Measurements from ENCODE around the gene E2F4.

DNA sequence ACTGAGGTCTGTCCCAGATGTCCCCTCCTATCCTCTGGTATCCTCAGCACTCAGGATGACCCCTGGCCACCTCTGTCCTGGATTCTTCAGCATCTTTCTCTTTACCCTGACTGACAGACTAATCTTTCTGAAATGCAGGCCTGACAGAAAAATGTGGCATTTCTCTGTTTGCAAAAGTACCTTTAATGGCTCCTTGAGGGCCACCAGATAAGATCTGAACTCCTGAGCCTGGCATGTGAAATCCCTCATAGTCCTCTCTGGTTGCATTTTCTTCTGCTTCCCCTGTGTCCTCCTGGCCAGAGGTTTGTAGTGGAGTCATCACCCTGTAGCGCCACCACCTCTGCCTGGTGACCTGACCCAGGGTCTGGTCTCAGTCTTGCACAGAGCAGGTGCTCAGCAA, 4.9 kb downstream of the E2F4 start:
- TF ChIP-seq POLR2A (IDR thresholded peaks at IDR 0.05): no peak
- TF ChIP-seq, protein P1, sequence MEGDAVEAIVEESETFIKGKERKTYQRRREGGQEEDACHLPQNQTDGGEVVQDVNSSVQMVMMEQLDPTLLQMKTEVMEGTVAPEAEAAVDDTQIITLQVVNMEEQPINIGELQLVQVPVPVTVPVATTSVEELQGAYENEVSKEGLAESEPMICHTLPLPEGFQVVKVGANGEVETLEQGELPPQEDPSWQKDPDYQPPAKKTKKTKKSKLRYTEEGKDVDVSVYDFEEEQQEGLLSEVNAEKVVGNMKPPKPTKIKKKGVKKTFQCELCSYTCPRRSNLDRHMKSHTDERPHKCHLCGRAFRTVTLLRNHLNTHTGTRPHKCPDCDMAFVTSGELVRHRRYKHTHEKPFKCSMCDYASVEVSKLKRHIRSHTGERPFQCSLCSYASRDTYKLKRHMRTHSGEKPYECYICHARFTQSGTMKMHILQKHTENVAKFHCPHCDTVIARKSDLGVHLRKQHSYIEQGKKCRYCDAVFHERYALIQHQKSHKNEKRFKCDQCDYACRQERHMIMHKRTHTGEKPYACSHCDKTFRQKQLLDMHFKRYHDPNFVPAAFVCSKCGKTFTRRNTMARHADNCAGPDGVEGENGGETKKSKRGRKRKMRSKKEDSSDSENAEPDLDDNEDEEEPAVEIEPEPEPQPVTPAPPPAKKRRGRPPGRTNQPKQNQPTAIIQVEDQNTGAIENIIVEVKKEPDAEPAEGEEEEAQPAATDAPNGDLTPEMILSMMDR (IDR thresholded peaks at IDR 0.05): no peak
